T-helper 1 cell treated with Interleukin-12 subunit alpha and Interleukin-12 subunit beta and Interleukin-4 antibody, amounts not matched to agents 30 μg/mL and 1 μg/mL, for 36 hours (primary cell): ENCODE results near the gene PACSIN1.

ENCODE experiments used
- H3K27ac Mint-ChIP-seq: one replicate; pipeline ENCODE4 v1.8.0; 2021; ENCODE audit warnings: mild to moderate bottlenecking, mixed read lengths
- H3K27me3 Mint-ChIP-seq: one replicate; pipeline ENCODE4 v1.8.0; 2021; ENCODE audit warnings: low read depth, mixed read lengths
- H3K36me3 Mint-ChIP-seq: one replicate; pipeline ENCODE4 v1.8.0; 2021; ENCODE audit warnings: low read depth, mixed read lengths
- H3K4me1 Mint-ChIP-seq: one replicate; pipeline ENCODE4 v1.8.0; 2021; ENCODE audit warnings: low read depth, mixed read lengths
- H3K4me3 Mint-ChIP-seq: one replicate; pipeline ENCODE4 v1.8.0; 2021; ENCODE audit warnings: mild to moderate bottlenecking, moderate library complexity, mixed read lengths
- H3K9me3 Mint-ChIP-seq: one replicate; pipeline ENCODE4 v1.8.0; 2021; ENCODE audit warnings: mixed read lengths

Gene PACSIN1

DNA sequence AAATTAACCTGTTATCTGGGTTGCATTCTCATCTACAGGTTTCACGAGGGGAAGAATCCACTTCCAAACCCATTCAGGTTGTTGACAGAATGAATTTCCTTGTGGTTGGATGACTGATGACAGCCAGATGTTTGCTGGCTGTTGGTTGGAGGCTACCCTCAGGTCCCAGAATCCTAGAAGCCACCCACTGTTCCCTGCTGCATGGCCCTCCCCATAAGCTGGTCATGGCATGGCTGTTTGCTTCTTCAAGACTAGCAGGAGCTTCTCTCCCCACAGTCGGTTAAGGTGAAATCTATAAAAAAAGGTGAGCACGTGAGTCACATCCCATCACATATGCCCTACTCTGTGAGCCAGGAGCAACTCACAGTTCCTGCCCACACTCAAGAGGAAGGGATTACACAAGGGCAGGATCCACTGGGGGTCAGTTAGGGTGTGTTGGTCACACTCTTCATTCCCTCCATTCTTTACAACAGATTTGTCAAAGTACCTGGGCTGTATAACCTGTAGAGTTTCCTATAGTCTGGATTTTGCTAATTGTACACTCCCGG is 20.5 kb upstream of the PACSIN1 start:
- no peaks in the 10 kb centered on the region for H3K9me3 Mint-ChIP-seq
- no peak overlapping the region for H3K4me3 Mint-ChIP-seq
- H3K36me3 Mint-ChIP-seq, result no peaks in the 10 kb centered on the region
- H3K27me3 Mint-ChIP-seq, result peaks cover 12% of the 10 kb centered on the region
- H3K27ac Mint-ChIP-seq, result no peak overlapping the region
- peaks cover 2% of the 10 kb centered on the region for H3K4me1 Mint-ChIP-seq

- Mint-ChIP-seq H3K36me3 (no peaks in the 10 kb centered on the region), H3K9me3 (no peaks in the 10 kb centered on the region), H3K27me3 (peaks cover 18% of the 10 kb centered on the region), H3K4me1 (no peaks in the 10 kb centered on the region), H3K27ac (no peak overlapping the region), H3K4me3 (no peak overlapping the region)
These were observed 18.5 kb upstream of the PACSIN1 start for GRCh38 chr6:34447386-34447785.

DNA sequence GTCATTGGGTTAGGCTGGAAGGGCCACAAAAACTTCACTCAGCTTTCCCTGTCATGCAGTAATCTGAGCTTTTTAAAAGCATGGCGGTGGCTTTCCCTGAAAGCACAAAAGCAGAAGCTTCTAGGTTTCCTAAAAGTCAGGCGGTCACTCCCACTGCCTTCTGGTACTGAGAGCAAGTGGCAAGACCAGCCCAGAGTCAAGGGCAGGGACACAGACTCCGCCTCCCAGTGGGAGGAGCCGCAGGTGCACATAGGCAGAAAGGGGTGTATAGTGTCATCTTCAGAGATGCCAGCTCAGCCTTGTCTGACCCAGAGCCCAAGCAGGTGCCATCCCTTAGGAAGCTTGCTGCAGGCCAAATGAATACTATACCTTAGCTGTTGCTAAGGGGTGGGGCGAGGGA is 18.0 kb upstream of the PACSIN1 start:
- H3K27ac Mint-ChIP-seq, result no peak overlapping the region

GRCh38 chr6:34451192-34451591 is 14.7 kb upstream of the PACSIN1 start:
- Mint-ChIP-seq H3K27ac (no peak overlapping the region), H3K4me1 (peaks cover 2% of the 10 kb centered on the region), H3K36me3 (no peaks in the 10 kb centered on the region), H3K9me3 (no peaks in the 10 kb centered on the region), H3K4me3 (no peak overlapping the region), H3K27me3 (peaks cover 12% of the 10 kb centered on the region)

More for the DNA sequence above, 18.0 kb upstream of the PACSIN1 start:
- H3K4me3 Mint-ChIP-seq, result no peak overlapping the region
- peaks cover 18% of the 10 kb centered on the region for H3K27me3 Mint-ChIP-seq
- H3K9me3 Mint-ChIP-seq, result no peaks in the 10 kb centered on the region
- H3K4me1 Mint-ChIP-seq, result no peaks in the 10 kb centered on the region
- no peaks in the 10 kb centered on the region for H3K36me3 Mint-ChIP-seq

DNA sequence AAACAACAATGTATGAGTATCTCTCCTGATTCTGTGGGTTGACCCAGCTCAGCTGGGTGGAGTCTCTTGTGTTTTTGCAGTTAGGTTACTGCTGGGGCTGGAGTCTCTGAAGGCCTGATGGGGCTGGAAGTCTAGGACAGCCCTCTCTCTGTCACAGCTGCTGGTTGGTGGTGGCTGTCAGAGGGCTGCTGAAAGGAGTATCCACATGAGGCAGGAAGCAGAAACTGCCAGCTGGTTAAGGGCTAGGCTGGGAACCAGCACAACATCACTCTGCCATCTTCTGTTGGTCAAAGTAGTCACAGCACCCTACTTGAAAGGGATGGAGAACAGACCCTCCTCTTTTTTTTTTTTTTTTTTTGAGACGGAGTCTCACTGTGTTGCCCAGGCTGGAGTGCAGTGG is 10.0 kb upstream of the PACSIN1 start:
- H3K36me3 Mint-ChIP-seq, result no peaks in the 10 kb centered on the region
- H3K27me3 Mint-ChIP-seq, result peaks cover 5% of the 10 kb centered on the region
- no peak overlapping the region for H3K4me3 Mint-ChIP-seq
- H3K9me3 Mint-ChIP-seq, result no peaks in the 10 kb centered on the region
- peaks cover 2% of the 10 kb centered on the region for H3K4me1 Mint-ChIP-seq
- H3K27ac Mint-ChIP-seq, result no peak overlapping the region

GRCh38 chr6:34457382-34457741 is 8.5 kb upstream of the PACSIN1 start:
- no peak overlapping the region for H3K4me3 Mint-ChIP-seq
- H3K4me1 Mint-ChIP-seq, result peaks cover 2% of the 10 kb centered on the region
- H3K27ac Mint-ChIP-seq, result no peak overlapping the region
- peaks cover 9% of the 10 kb centered on the region for H3K27me3 Mint-ChIP-seq
- H3K9me3 Mint-ChIP-seq, result no peaks in the 10 kb centered on the region
- no peaks in the 10 kb centered on the region for H3K36me3 Mint-ChIP-seq

DNA sequence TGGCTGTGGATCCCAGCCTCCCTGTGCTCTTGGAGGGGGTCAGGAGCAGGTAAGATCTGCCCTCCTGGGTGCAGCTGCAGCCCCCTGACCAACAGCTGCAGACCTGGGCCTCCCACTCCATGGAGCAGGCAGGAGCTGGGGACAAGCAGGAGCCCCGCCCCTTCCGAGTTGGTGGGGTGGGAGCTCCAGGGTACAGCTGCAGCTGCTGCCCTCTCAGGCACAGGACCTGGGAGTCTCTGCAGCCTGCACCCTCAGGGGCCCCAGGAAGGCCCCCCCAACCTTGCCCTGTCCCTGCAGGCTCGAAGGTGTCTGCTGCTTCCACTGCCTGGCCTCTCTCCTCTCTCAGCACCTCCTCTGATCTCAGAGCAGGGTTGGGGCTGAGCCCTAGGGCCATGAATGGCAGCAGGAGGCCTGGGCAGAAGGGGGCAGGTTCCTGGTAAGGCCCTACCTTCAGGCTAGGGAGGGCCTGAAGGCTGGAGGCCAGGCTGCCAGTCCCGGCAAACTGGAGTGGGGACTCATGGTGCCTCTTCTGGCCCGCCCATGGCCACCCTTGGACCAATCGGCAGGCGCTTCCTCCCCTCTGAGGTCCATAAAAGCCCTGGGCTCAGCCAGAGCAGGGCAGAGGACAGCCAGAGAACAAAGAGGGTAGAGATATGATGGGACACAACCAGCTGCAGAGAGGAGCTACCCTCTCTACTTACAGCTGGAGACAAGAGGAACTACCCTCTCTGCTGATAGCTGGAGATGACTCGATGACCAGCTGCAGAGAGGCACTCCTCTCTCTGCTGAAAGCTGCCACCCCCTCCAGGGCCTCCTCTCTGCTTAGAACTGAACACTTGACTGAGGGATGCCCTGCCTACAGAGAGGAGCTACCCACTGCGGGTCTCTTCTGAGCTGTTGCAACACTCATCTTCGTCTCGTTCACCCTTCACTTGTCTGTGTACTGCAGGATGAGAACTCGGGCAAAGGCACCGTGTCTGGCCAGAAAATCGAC is 7.8 kb upstream of the PACSIN1 start:
- peaks cover 13% of the 10 kb centered on the region for H3K27me3 Mint-ChIP-seq
- H3K36me3 Mint-ChIP-seq, result no peaks in the 10 kb centered on the region
- no peak overlapping the region for H3K27ac Mint-ChIP-seq
- no peak overlapping the region for H3K4me3 Mint-ChIP-seq
- H3K4me1 Mint-ChIP-seq, result peaks cover 2% of the 10 kb centered on the region
- no peaks in the 10 kb centered on the region for H3K9me3 Mint-ChIP-seq

- no peak overlapping the region for H3K4me3 Mint-ChIP-seq
- no peaks in the 10 kb centered on the region for H3K36me3 Mint-ChIP-seq
- no peak overlapping the region for H3K27ac Mint-ChIP-seq
- no peaks in the 10 kb centered on the region for H3K9me3 Mint-ChIP-seq
- H3K4me1 Mint-ChIP-seq, result peaks cover 3% of the 10 kb centered on the region
- peaks cover 25% of the 10 kb centered on the region for H3K27me3 Mint-ChIP-seq
These were observed 5.8 kb upstream of the PACSIN1 start for GRCh38 chr6:34459899-34460593.

GRCh38 chr6:34460796-34461507 is 4.9 kb upstream of the PACSIN1 start:
- Mint-ChIP-seq H3K27ac (no peak overlapping the region), H3K27me3 (peaks cover 31% of the 10 kb centered on the region), H3K36me3 (no peaks in the 10 kb centered on the region), H3K4me1 (peaks cover 5% of the 10 kb centered on the region), H3K9me3 (no peaks in the 10 kb centered on the region), H3K4me3 (no peak overlapping the region)

- H3K27me3 Mint-ChIP-seq, result peaks cover 35% of the 10 kb centered on the region
- no peaks in the 10 kb centered on the region for H3K36me3 Mint-ChIP-seq
- no peak overlapping the region for H3K27ac Mint-ChIP-seq
- no peaks in the 10 kb centered on the region for H3K9me3 Mint-ChIP-seq
- H3K4me1 Mint-ChIP-seq, result peaks cover 5% of the 10 kb centered on the region
- H3K4me3 Mint-ChIP-seq, result no peak overlapping the region
These were observed 3.9 kb upstream of the PACSIN1 start for GRCh38 chr6:34462010-34462409.

- H3K9me3 Mint-ChIP-seq, result no peaks in the 10 kb centered on the region
These were observed 3.3 kb upstream of the PACSIN1 start for GRCh38 chr6:34462551-34462971.

DNA sequence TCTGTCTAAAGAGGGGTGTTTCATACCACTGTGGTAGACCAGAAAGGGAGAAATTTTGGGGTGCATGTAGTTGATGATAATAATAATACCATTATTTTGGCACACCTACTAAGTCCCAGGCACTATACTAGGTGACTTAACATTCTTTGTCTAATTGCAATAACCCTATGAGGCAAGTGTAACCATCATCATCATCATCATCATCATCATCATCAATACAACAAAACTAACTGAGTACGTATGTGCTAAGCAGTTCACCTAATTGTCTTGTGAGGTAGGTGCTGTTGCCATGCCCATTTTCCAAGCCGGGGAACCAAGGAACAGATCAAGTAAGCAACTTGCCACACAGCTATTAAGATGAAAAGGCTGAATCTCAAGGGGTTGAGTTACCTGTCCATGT is 2.6 kb upstream of the PACSIN1 start:
- no peaks in the 10 kb centered on the region for H3K9me3 Mint-ChIP-seq
- H3K4me1 Mint-ChIP-seq, result peaks cover 8% of the 10 kb centered on the region
- H3K4me3 Mint-ChIP-seq, result no peak overlapping the region
- H3K36me3 Mint-ChIP-seq, result no peaks in the 10 kb centered on the region
- H3K27ac Mint-ChIP-seq, result no peak overlapping the region
- peaks cover 37% of the 10 kb centered on the region for H3K27me3 Mint-ChIP-seq

More at GRCh38 chr6:34462551-34462971, 3.3 kb upstream of the PACSIN1 start:
- peaks cover 37% of the 10 kb centered on the region for H3K27me3 Mint-ChIP-seq
- no peak overlapping the region for H3K4me3 Mint-ChIP-seq
- H3K36me3 Mint-ChIP-seq, result no peaks in the 10 kb centered on the region
- H3K27ac Mint-ChIP-seq, result no peak overlapping the region
- peaks cover 8% of the 10 kb centered on the region for H3K4me1 Mint-ChIP-seq

DNA sequence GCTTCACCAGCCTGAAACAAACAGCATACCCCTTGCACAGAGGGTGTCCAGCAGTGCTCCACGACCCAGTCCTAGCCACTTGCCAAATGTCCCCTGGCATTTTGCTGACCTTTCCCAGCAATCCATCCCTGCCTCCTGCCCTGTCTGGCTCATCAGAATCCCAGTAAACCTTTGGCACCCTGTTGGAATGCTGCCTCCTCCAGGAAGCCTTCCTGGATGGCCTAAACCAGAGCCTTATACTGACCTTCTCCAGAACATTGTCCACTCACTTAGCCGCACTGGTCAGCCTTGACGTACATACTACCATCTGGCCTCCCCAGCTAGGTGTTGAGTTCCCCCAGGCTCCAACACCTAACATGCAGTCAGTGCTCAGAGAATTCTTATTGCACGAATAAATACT is 2.0 kb upstream of the PACSIN1 start:
- H3K4me1 Mint-ChIP-seq, result peaks cover 8% of the 10 kb centered on the region
- peaks cover 37% of the 10 kb centered on the region for H3K27me3 Mint-ChIP-seq
- no peak overlapping the region for H3K4me3 Mint-ChIP-seq

More for the DNA sequence above, 2.0 kb upstream of the PACSIN1 start:
- Mint-ChIP-seq H3K27ac (no peak overlapping the region), H3K36me3 (no peaks in the 10 kb centered on the region), H3K9me3 (no peaks in the 10 kb centered on the region)
